HepG2 (cell line): ENCODE data around the gene CD68. TPM values are rescaled to one million over a fixed set of nuclear protein-coding genes. Genes with fewer than 3 reads are reported as not detected.

Source experiments
- FOXP1 ChIP-seq, 2 experiments: fragments of 450-650 bp in 1 of 2; IDR thresholded peaks; 2 replicates each; pipeline ENCODE4 v1.6.1; 2017 to 2018; ENCODE audit warnings: antibody characterized with exemption in 1 of 2
- KLF12 ChIP-seq: sonication (generic); formaldehyde crosslinking; IDR thresholded peaks from 2 replicates; pipeline ENCODE4 v1.4.0; 2020; ENCODE audit warnings: missing genetic modification reagents, borderline replicate concordance
- MTF1 ChIP-seq: sonication (generic); formaldehyde crosslinking; IDR thresholded peaks from 2 replicates; pipeline ENCODE4 v1.5.0; 2020; ENCODE audit warnings: missing genetic modification reagents
- NR2C2 ChIP-seq: sonication (generic); formaldehyde crosslinking; IDR thresholded peaks from 2 replicates; pipeline ENCODE4 v1.4.0; 2020; ENCODE audit warnings: missing genetic modification reagents, mild to moderate bottlenecking, moderate library complexity, borderline replicate concordance
- SP2 ChIP-seq: sonication (generic); formaldehyde crosslinking; IDR thresholded peaks from 2 replicates; pipeline ENCODE4 v1.5.1; 2020; ENCODE audit warnings: mild to moderate bottlenecking, missing genetic modification reagents
- TERF1 ChIP-seq: sonication (generic); formaldehyde crosslinking; IDR thresholded peaks from 2 replicates; pipeline ENCODE4 v1.8.0; 2022; ENCODE audit warnings: mild to moderate bottlenecking, missing genetic modification reagents, moderate library complexity
- ZBTB21 ChIP-seq: sonication (generic); formaldehyde crosslinking; IDR thresholded peaks from 2 replicates; pipeline ENCODE4 v1.4.0; 2020; ENCODE audit warnings: missing genetic modification reagents
- ZBTB42 ChIP-seq: sonication (generic); formaldehyde crosslinking; IDR thresholded peaks from 2 replicates; pipeline ENCODE4 v1.5.0; 2020; ENCODE audit warnings: mild to moderate bottlenecking, missing genetic modification reagents
- ZGPAT ChIP-seq: IDR thresholded peaks from 2 replicates; pipeline ENCODE4 v1.6.1; 2016; ENCODE audit warnings: mild to moderate bottlenecking
- ZNF280B ChIP-seq: sonication (generic); formaldehyde crosslinking; IDR thresholded peaks from 2 replicates; pipeline ENCODE4 v1.5.0; 2020; ENCODE audit warnings: missing genetic modification reagents, mild to moderate bottlenecking, borderline replicate concordance
- ZNF503 ChIP-seq: sonication (generic); formaldehyde crosslinking; IDR thresholded peaks from 2 replicates; pipeline ENCODE4 v1.4.0; 2020; ENCODE audit warnings: missing genetic modification reagents
- ZNF546 ChIP-seq: sonication (generic); formaldehyde crosslinking; conservative IDR thresholded peaks from 2 replicates; pipeline ENCODE4 v1.8.1; 2023; ENCODE audit warnings: mild to moderate bottlenecking, missing genetic modification reagents
- ZNF574 ChIP-seq: sonication (generic); formaldehyde crosslinking; IDR thresholded peaks from 2 replicates; pipeline ENCODE4 v1.4.0; 2020; ENCODE audit warnings: missing genetic modification reagents
- polyA plus RNA-seq, 8 experiments: library from polyadenylated mRNA; depleted of rRNA in 3 of 8; stranded (reverse) in 7 of 8; unstranded in 1 of 8; fragments of >200 nt; fragmentation: Illumina TruSeq in 4 of 8; extraction: Trizol in 4 of 8; gene quantifications; 2 replicates each; pipeline versions ENCODE4 v1.2.1 to v1.2.3, GENCODE V29; 2011 to 2016; ENCODE audit warnings: low read depth in 4 of 8, missing spikeins in 1 of 8, mixed read lengths in 1 of 8; ENCODE audit not compliant: insufficient read depth in 1 of 8
- total RNA-seq, 5 experiments: library from RNA; depleted of rRNA; stranded (reverse); fragments of >200 nt; fragmentation: Illumina TruSeq; extraction: Trizol; gene quantifications; 2 replicates each; pipeline ENCODE4 v1.2.3, GENCODE V29; 2016; ENCODE audit warnings: low read depth in 1 of 5
- TF ChIP-seq, protein P1 (sequence below): IDR thresholded peaks from 2 replicates; pipeline ENCODE4 v1.4.0; 2020; ENCODE audit warnings: mild to moderate bottlenecking, missing genetic modification reagents

The CD68 gene
- total and polyA plus RNA-seq, 2 of the 13 experiments (the other 11 are each of a cell fraction or from before 2014, with no cell fraction given) = 10.3 to 104 TPM

DNA sequence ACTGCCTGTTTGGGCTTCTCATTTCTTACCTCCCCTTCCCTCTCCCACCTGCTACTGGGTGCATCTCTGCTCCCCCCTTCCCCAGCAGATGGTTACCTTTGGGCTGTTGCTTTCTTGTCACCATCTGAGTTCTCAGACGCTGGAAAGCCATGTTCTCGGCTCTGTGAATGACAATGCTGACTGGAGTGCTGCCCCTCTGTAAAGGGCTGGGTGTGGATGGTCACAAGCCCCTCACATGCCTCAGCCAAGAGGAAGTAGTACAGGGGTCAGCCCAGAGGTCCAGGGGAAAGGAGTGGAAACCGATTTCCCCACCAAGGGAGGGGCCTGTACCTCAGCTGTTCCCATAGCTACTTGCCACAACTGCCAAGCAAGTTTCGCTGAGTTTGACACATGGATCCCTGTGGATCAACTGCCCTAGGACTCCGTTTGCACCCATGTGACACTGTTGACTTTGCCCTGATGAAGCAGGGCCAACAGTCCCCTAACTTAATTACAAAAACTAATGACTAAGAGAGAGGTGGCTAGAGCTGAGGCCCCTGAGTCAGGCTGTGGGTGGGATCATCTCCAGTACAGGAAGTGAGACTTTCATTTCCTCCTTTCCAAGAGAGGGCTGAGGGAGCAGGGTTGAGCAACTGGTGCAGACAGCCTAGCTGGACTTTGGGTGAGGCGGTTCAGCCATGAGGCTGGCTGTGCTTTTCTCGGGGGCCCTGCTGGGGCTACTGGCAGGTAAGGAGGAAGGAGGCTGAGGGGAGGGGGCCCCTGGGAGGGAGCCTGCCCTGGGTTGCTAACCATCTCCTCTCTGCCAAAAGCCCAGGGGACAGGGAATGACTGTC, at the start of gene CD68 (continued):
- TF ChIP-seq, protein P1, sequence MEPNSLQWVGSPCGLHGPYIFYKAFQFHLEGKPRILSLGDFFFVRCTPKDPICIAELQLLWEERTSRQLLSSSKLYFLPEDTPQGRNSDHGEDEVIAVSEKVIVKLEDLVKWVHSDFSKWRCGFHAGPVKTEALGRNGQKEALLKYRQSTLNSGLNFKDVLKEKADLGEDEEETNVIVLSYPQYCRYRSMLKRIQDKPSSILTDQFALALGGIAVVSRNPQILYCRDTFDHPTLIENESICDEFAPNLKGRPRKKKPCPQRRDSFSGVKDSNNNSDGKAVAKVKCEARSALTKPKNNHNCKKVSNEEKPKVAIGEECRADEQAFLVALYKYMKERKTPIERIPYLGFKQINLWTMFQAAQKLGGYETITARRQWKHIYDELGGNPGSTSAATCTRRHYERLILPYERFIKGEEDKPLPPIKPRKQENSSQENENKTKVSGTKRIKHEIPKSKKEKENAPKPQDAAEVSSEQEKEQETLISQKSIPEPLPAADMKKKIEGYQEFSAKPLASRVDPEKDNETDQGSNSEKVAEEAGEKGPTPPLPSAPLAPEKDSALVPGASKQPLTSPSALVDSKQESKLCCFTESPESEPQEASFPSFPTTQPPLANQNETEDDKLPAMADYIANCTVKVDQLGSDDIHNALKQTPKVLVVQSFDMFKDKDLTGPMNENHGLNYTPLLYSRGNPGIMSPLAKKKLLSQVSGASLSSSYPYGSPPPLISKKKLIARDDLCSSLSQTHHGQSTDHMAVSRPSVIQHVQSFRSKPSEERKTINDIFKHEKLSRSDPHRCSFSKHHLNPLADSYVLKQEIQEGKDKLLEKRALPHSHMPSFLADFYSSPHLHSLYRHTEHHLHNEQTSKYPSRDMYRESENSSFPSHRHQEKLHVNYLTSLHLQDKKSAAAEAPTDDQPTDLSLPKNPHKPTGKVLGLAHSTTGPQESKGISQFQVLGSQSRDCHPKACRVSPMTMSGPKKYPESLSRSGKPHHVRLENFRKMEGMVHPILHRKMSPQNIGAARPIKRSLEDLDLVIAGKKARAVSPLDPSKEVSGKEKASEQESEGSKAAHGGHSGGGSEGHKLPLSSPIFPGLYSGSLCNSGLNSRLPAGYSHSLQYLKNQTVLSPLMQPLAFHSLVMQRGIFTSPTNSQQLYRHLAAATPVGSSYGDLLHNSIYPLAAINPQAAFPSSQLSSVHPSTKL (CRISPR knock-in tag) = peak; percentile 34; the same call in 1 of the 2 replicates
- TF ChIP-seq SP2 (CRISPR knock-in tag) (no peak), ZNF280B (CRISPR knock-in tag) (no peak), KLF12 (CRISPR knock-in tag) (peak; percentile 77), MTF1 (CRISPR knock-in tag) (no peak; the same call in 1 of the 2 replicates), ZBTB42 (CRISPR knock-in tag) (no peak), ZBTB21 (CRISPR knock-in tag) (peak; percentile 41; the same call in 1 of the 2 replicates), ZNF574 (CRISPR knock-in tag) (peak; percentile 77), FOXP1 (IDR thresholded peaks at IDR 0.05) (0 out of 2 replicates have a peak, but pooled peaks have one; percentile 47), FOXP1 (CRISPR knock-in tag; IDR thresholded peaks at IDR 0.05) (peak; percentile 29), ZNF503 (CRISPR knock-in tag) (peak; percentile 46; the same call in 1 of the 2 replicates), ZGPAT (CRISPR knock-in tag) (peak; percentile 90), ZNF546 (no peak), NR2C2 (CRISPR knock-in tag) (peak; percentile 68; the same call in 1 of the 2 replicates), TERF1 (no peak)
